Erythroblast (primary cell): ENCODE measurements around the gene LCN2.

Experiments
- GATA1 ChIP-seq: IDR thresholded peaks from 2 replicates; pipeline ENCODE4 v1.6.1; 2011; ENCODE audit warnings: low read depth, mild to moderate bottlenecking, control low read depth, low read length, moderate library complexity
- POLR2A ChIP-seq: IDR thresholded peaks from 2 replicates; pipeline ENCODE4 v1.6.1; 2011; ENCODE audit warnings: mild to moderate bottlenecking, low read length

GRCh38 chr9:128145951-128146351 is 3.3 kb upstream of the LCN2 start:
- TF ChIP-seq POLR2A (no peak), GATA1 (no peak)
